ENCODE data around the gene H2BK1.

H2BK1 gene

DNA sequence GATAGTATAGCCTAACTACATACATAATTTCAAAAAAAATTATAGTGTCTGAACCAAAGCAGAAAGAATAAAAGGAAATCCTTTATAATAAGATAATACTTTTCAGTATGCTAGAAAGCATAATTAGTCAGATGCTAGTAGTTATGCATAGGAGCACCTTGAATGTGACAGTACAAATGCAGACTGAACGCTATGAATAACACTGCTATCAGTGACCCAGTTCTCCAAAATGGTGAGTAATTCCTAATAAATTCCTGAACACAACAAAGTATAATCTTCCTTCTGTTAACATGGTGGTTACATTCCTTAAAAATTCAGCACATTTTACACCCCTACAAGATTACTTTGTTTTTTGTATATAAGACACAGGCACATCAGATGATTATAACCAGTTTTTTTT is 20.8 kb upstream of the H2BK1 start:
- no peak for DNase-seq

GRCh38 chr7:151229249-151229648 is 19.0 kb upstream of the H2BK1 start:
- no peak for DNase-seq

GRCh38 chr7:151228024-151228866 is 18.0 kb upstream of the H2BK1 start:
- DNase-seq, result no peak

DNA sequence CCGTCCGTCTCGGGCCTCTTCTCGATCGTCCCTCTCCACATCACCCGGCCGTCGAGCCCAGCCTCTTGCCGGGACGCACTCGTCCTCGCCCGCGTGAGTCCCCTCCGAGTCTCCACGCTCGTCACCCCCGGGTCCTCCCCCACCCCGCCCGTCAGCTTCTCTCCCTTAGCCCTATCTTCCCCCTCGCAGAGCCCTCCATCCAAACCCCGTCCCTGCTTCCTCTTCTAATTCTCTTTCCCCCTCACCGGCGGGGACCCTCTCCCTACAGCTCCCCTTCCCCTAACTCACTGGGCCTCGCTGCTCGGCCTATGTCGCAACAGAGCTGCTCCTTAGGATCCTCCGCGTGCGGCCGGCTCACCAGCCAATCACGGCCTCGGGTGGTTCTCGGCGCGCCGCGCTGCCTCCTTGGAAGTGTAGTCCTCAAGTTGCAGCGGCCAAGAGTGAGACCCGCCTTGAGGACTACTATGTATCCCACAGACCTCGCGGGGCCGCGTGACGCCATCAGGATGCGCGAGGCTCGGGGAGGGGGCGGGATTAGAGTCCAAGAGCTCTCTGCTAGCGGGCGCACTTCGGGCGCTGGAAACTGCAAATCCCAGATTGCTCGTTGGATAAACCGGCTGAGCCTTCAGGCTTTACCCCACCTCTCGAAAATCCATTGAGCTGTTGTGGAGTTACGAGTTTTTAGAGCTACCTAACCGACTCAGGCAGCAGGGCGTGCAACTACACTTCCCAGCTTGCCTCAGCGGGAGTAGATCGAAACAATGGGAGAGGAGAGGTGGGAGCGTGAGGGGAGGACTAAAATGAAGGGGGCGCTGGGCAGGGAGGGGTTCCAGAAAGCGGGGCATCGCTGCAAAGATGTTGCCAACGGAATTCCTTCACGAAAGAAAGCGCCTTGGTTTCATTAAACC is 16.8 kb upstream of the H2BK1 start, which contains the start of gene ABCF2:
ABCF2 (minus strand) TSS at position 331 of the 908 bp plus-strand sequence. CDS start 747 bp downstream, outside the sequence.
- peak; percentile 99 for DNase-seq

- DNase-seq, result no peak
Observed at GRCh38 chr7:151226560-151226874, 16.2 kb upstream of the H2BK1 start.

- no peak for DNase-seq
Observed at GRCh38 chr7:151225948-151226510, 15.7 kb upstream of the H2BK1 start.

- DNase-seq, result no peak
Observed at GRCh38 chr7:151223728-151224127, 13.4 kb upstream of the H2BK1 start.

DNA sequence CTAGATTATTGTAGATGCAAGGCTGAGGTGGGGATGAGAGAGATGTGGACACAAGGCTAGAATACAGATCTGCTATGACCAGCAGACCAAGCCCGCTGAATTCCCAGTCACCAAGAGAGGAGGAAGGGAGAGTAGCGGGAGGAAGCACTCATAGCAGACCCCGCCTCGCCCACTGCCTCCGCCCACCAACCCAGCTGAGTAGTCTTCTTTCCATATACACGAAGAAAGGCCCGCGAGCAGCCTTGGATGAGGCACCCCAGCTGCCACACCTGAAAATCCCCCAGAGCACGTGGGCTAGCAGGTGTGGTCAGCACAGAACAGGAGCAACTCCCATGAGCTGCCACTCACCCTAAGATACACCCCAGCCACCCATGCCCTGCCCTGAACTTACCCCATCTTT is 7.9 kb upstream of the H2BK1 start:
- no peak for DNase-seq

DNA sequence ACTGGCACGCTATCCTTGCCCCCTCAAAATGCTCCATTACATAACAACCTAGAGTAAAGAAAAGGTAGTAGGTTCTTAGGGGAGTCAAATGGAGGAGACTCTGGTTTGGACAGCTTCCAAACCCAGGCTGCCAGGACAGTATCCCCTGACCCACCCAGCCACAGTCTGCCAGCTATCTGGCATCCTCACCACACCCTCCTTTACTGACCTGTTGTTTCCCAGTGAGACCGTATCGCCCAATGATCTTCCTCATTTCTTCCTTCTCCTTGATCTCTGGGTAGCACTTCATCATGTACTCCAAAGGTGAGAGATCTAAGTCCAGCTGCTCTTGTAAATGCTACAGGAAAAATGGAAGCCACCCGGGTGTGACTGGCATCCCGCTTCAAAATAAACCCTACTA is 5.1 kb upstream of the H2BK1 start:
- DNase-seq, result no peak

DNA sequence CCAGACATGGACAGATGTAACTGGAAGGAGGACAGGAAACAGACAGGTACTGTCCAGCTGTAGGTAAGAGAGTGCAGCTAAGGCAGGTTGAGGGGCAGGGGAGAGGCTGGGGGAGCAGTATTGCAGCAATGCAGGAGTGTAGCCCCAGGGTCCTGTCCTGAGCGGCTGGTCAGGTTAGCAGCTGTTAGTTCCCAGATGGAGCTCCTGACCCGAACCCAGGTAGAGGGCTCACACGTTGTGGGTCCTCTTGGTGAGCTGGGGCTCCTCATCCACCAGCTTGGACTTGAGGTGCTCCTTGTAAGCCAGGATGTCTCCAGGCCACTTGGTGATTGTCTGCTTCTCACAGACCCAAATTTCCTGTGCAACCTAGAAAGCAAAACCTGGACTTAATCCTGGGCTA is 3.5 kb upstream of the H2BK1 start:
- DNase-seq, result no peak

- DNase-seq, result no peak
Observed at GRCh38 chr7:151212626-151213025, 2.3 kb upstream of the H2BK1 start.

GRCh38 chr7:151211155-151211772 is 976 bp upstream of the H2BK1 start:
- no peak for DNase-seq

DNA sequence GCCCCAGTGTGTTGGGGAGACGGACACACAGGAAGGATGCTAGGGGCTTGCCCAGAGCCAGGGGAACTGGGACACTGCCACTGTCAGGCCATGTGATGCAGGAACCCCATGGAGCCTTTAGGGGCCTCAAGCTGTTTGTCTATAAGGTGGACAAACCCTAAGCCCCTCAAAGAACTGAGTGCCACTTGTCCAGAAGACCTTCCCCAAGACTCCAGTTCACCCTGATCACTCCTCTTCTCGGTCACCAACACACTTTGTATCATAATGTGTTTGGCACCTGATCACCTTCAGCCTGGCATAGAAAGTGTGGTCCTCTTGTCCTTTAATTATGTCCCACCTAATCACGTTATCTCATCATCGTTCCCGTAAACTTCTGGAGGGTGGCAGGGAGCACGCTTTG is 700 bp downstream of the H2BK1 start:
- no peak for DNase-seq

DNA sequence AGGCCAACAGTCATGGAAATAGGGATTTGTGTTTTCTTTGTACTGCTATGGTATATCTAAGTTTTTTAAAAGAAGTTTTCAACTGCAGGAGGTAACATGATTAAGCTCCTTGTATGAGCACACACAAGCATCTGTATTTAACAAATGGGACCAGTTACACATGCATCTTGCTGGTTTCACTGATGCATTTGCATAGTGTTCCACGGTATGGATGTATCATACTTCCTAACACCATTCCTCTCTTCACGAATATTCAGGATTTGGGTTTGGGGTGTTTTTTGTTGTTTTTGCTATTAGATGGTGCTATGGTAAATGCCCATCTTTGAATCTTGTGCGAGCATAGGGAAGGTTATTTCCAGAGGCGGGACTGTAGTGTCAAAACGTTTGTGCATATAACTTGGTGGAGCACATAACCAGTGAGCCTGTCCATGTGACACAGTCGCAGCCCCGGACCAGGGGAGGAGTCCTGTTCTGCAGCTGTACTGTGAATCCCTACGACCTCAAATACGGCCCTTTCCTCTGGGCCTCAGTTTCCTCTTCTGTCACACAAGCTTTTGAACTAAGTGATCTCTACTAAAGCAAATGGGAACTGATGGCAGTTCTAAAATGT is 1.9 kb downstream of the H2BK1 start:
- DNase-seq, result no peak

GRCh38 chr7:151207804-151208203 is 2.5 kb downstream of the H2BK1 start:
- DNase-seq, result no peak

DNA sequence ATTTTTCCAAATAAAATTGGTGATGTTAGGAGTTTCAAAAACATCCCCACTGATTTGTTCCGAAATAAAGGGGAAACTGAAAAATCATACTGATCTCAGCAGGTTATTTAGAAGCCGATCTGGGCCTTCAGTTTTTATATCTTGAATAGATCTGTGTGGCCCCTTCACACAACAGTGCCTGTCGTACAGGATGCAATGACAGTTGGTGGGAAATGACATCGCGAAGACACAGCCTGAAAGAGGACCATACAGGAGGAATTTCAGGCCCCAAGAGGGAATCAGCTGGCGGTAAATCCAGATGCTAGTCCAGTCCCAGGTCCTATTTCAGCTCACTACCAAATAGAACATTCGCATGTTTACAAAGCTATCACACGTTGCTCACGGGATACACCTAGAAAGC is 3.0 kb downstream of the H2BK1 start:
- DNase-seq, result no peak

- no peak for DNase-seq
Observed at GRCh38 chr7:151206914-151207313, 3.4 kb downstream of the H2BK1 start.

- no peak for DNase-seq
Observed at GRCh38 chr7:151205730-151206129, 4.6 kb downstream of the H2BK1 start.

GRCh38 chr7:151204383-151205032 is 5.8 kb downstream of the H2BK1 start:
- DNase-seq, result no peak

- DNase-seq, result no peak
Observed at GRCh38 chr7:151202836-151203235, 7.5 kb downstream of the H2BK1 start.

GRCh38 chr7:151201751-151202150 is 8.5 kb downstream of the H2BK1 start:
- no peak for DNase-seq

- no peak for DNase-seq
Observed at GRCh38 chr7:151201344-151201743, 8.9 kb downstream of the H2BK1 start.
